GM13976 (cell line): Measurements from ENCODE around the gene NUDT12.

Experiments
- DNase-seq: peaks from one replicate; pipeline ENCODE4 v3.0.0; 2012; ENCODE audit warnings: low spot score
- CTCF ChIP-seq: IDR thresholded peaks from 2 replicates; pipeline ENCODE4 v1.5.1; 2012; ENCODE audit warnings: borderline replicate concordance, mild to moderate bottlenecking; ENCODE audit not compliant: insufficient read depth; ENCODE audit errors: extremely low read depth, missing control alignments, control extremely low read depth
- in situ Hi-C: fragments of 300-500 bp; cut with MboI; formaldehyde crosslinking; loops from one replicate; pipeline ENCODE4 v1.12.0; 2022; ENCODE audit warnings: low sequenced_read_pairs, mixed read lengths, inconsistent platforms; ENCODE audit not compliant: unreplicated experiment

NUDT12 gene

GRCh38 chr5:103526164-103526915 is 36.2 kb downstream of the NUDT12 start:
- TF ChIP-seq CTCF: no peak
- in situ Hi-C loops: no loop called here
- DNase-seq: no peak

- no peak for DNase-seq
- TF ChIP-seq CTCF: no peak
- in situ Hi-C loops: no loop called here
Observed at GRCh38 chr5:103525361-103525760, 37.2 kb downstream of the NUDT12 start.

- TF ChIP-seq CTCF: no peak
- no peak for DNase-seq
- in situ Hi-C loops: no loop called here
Observed at GRCh38 chr5:103523319-103523718, 39.3 kb downstream of the NUDT12 start.

GRCh38 chr5:103522586-103522985 is 40.0 kb downstream of the NUDT12 start:
- DNase-seq: no peak
- in situ Hi-C loops: no loop called here
- TF ChIP-seq CTCF: no peak

GRCh38 chr5:103519550-103519949 is 43.0 kb downstream of the NUDT12 start:
- in situ Hi-C loops: no loop called here
- no peak for TF ChIP-seq CTCF
- no peak for DNase-seq

GRCh38 chr5:103514371-103514770 is 48.2 kb downstream of the NUDT12 start:
- TF ChIP-seq CTCF: no peak
- DNase-seq: no peak
- in situ Hi-C loops: no loop called here
